Measurements from ENCODE around the gene ENTPD2.
"Not testable (repeated sequence)": the region's sequence is repeated elsewhere in the genome, so short reads cannot be mapped to it uniquely, and the experiment has no call there.

ENTPD2 gene

GRCh38 chr9:137014166-137014565, 39.7 kb downstream of the ENTPD2 start:
- DNase-seq = no peak

- no peak for DNase-seq
Measured at GRCh38 chr9:137013571-137013940, 40.3 kb downstream of the ENTPD2 start.

GRCh38 chr9:137012694-137013570, 40.9 kb downstream of the ENTPD2 start:
- DNase-seq = no peak

GRCh38 chr9:137011907-137012675, 41.8 kb downstream of the ENTPD2 start:
- DNase-seq = no peak

GRCh38 chr9:137011156-137011555, 42.7 kb downstream of the ENTPD2 start:
- no peak for DNase-seq

GRCh38 chr9:137009938-137010732, 43.7 kb downstream of the ENTPD2 start:
- DNase-seq = no peak

GRCh38 chr9:137009217-137009616, 44.6 kb downstream of the ENTPD2 start:
- no peak for DNase-seq

- DNase-seq = no peak
Measured at GRCh38 chr9:137008312-137008711, 45.5 kb downstream of the ENTPD2 start.

GRCh38 chr9:137007816-137008270, 46.0 kb downstream of the ENTPD2 start:
- no peak for DNase-seq

- no peak for DNase-seq
Measured at GRCh38 chr9:137007108-137007815, 46.6 kb downstream of the ENTPD2 start.

GRCh38 chr9:137006116-137007003, 47.5 kb downstream of the ENTPD2 start:
- DNase-seq = no peak

- not testable (repeated sequence) for DNase-seq
Measured at GRCh38 chr9:137004285-137004684, 49.6 kb downstream of the ENTPD2 start.

- no peak for DNase-seq
Measured at GRCh38 chr9:137002646-137003041, 51.2 kb downstream of the ENTPD2 start.

GRCh38 chr9:137001857-137002645, 51.8 kb downstream of the ENTPD2 start:
- no peak for DNase-seq

GRCh38 chr9:137000177-137000930, 53.5 kb downstream of the ENTPD2 start:
- DNase-seq = no peak

All from NCI-H526 treated with DMSO at 0.1 percent for 48 hours (cell line).